GM19467 (cell line): Measurements from ENCODE around the gene NAV1.
"Not testable (repeated sequence)": the region's sequence is repeated elsewhere in the genome, so short reads cannot be mapped to it uniquely, and the experiment has no call there.

ENCODE experiments used
- ATAC-seq: cut with Tn5 transposase; IDR thresholded peaks from one replicate; pipeline ENCODE4 v1.9.1; 2021; ENCODE audit warnings: mild to moderate bottlenecking, moderate library complexity; ENCODE audit not compliant: unreplicated experiment

The NAV1 gene

DNA sequence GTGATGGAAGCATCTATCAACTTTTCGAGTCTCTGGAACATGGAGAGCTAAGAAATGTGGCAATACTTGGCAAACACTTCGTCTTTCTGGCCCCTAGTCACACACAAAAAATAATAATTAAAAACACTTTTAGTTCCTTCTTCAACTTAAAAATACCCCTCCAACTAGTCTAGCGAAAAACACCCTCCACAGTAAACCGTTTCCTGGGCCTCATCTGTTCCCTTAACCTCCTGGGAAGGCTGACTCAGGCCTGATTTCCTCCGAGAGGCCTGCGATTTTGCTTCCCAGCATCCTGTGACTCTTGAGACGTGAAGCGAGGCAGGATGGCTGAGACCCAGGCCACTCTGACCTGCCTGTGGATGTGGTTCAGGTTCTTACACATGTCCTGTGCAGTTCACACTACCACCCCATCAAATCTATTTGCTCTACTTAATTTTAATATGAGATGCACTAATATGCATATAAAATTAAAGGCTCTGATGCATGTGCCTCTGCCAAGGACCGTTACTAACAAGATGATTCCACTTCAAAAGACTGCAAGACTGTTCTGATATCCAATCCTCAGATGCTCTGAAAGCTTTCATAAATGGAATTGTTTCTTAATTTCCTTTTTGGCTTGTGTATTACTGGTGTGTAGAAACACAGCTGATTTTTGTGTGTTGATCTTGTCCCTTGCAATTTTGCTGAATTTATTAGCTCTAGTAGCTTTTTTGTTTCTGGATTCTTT is 3.5 kb downstream of the NAV1 start:
- ATAC-seq, result no peak

DNA sequence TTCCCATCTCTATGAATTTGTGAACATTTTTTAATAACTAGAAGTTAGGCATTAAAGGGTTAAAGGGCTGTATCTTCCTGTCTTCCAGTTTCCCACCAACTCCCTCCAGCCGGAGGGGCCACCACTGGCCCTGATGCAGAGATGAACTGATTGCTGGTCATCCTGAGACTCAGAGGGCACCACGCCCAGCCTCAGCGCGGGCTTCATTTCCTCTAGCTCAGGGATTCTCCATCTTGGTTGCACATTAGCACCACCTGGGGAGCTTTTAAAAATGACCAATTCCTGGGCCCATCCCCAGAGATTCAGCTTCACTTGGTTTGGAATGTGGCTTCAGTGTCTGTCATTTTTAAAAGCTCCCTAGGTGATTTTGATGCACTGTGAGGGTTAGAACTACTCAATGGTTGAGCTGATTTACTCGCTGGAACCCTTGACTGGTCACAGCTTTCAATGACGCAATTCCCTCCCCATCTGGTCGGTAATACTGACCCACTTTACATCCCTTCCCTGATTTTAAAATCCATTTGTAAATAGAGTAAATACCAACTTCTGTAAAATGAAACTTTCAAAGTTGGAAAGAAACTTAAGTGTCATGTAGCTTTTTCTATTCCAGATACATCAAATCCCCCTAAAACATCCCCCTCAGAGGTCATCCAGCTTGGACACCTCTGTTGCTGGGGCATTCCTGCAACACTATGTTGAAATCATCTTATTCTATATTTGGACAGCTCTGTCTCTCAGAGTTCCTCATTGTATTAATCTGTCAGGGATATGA is 5.1 kb downstream of the NAV1 start:
- no peak for ATAC-seq

DNA sequence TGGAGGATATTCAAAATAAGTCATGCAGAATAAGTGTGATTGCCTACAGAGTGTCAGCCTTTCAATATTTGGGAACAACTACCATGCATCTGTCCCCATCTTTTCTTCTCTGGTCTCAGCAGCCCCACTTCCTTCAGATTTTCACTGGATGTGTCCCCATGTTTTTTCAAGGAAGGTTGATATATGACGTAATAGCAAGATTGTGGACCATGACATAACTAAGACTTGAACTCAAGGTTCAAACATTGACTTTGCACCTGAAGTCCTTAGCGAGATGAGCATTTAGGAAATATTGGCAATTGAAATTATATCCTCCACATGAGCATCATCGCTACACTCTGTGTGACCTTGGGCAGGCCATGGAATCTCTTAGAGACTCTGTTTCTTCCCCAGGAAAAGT is 5.8 kb downstream of the NAV1 start:
- ATAC-seq, result no peak

DNA sequence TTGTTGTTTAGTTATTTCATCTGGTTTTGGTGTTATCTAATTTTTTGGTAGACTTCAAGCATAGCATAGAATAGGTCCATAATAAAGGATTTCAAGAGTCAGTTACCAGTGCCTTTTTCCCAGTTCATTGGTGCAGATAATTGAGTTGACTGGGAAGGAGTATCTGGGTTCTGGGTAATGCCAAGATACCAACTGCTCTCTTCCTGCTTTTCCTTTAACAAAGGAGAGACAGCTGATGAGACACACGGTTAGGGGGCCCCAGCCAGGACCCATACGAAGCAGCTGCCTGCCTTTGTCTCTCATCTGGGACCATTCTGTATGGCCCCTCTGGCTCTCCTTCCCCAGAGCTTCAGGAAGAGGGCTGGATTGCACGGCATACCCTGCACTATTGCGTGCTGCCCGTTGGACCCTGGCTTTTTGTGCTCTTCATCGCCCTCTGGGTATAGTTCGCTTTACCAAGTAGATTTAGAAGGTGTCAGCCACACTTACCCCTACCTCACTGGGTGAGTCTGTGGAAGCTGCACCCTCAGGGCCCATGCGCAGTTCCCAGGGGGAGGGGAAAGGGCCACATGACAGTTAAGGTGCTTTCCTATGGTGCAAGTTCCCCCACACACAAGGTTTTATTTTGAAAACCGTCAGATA is 7.0 kb downstream of the NAV1 start:
- no peak for ATAC-seq

DNA sequence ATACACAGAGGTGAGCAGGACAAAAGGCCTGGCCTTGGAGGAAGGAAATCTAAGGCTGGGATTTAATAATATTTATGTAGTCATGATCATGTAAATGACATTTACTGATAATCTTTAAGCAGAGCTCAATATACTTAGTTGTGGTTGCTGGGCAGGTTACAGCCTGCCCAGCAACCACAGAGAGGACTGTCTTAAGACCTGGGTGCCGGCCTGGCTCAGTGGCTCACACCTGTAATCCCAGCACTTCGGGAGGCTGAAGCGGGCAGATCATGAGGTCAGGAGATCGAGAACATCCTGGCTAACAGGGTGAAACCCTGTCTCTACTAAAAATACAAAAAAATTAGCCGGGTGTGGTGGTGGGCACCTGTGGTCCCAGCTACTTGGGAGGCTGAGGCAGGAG is 10.6 kb downstream of the NAV1 start:
- not testable (repeated sequence) for ATAC-seq

DNA sequence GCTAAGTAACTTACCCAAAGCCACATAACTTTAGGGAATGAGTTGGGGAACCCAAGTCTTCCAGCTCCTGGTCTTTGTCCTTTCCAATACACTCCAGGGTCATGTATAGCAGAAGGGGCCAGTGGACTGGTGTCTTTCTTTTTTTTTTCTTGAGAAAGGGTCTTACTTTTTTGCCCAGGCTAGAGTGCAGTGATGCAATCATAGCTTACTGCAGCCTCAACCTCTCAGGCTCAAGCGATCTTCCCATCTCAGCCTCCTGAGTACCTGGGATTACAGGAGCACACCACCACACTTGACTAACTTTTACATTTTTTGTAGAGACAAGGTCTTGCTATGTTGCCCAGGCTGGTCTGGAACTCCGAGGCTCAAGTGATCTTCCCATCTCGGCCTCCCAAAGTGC is 12.2 kb downstream of the NAV1 start:
- ATAC-seq, result no peak

DNA sequence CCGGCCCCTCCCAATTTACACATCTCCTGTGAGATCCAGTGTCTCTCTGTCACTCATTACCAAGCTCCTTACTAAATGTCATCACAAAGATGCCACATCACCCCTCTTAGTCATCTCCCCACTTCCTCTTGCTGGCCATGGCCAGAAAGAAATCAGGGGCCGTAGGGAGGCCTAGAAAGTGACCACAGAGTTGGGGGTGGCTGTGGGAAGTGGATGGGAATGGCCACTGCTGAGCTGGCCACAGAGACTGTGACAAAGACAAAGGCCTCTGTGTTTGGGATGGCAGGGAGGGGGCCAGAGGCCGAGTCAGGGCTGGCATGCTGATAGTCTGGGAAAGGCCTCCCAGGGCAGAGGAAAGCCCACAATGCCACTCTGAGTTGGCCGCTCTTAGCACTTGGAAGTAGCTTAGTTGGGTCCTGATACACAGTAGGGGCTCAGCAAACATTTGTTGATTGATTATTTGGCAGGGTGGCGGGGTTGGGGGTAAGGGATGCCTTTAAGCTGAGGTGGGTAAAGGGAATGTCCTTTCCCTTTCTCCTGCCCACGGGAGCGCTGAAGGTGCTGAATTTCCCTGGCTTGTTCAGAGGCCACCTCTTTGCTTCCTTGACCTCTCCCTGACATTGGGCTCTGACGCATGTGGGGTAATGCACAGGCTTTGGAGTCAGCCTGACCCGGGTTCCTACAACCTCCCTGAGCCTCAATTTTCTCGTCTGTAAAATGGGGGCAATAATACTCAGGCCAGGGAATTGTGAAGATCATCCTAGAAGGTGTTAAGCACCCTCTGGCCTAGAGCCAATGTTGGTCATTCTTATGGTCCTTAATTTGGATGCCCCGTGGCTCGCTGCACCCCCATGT is 13.2 kb downstream of the NAV1 start:
- ATAC-seq, result no peak

DNA sequence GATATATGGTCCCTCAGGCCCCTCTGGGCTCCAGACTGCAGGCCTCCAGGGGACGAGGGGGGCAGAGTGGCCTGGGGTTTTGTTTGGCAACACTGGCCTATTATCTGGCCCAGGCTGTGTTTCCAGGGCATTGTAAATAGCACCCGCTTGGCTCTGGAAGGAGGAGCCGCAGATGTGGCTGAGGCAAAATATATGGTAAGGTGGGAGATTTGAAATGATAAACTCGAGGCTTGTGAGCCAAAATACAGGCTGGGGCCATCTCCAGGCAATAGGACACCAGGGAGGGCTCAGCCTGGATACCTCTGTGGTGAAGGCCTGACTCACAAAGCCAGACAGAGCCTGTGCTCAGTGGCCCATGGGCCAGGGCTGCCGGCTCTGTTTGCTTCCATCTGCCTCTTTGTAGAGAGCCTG is 14.0 kb downstream of the NAV1 start:
- no peak for ATAC-seq

DNA sequence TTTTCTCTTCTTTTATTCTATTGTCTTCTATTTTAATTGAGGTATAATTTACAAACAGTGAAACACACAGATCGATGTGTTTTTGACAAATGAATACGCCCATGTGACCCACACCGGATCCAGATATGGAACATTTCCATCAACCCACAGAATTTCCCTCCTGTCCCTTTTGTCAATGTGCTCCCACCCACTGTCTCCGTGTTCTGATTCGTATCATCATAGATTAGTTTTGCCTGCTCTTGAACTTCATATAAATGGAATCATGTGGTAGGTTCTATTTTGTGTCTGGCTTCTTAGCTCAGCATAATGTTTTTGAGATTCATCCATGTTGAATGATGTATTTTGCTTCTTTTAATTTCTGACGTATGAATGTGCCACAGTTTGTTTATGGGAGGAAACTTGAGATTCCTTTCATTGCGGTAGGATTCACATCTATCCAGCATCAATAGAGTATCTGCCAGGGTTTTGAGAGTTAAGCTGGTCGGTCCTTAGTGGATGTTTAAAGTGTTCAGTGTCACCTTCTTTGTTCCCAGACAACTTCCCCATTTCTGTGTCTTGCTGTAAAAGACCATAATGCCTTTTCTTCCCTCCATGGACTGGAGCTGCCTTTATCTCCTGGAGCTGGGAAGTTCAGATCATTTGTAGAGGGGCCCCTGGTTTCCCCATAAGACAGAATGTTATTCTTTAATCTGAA is 14.7 kb downstream of the NAV1 start:
- ATAC-seq, result no peak

DNA sequence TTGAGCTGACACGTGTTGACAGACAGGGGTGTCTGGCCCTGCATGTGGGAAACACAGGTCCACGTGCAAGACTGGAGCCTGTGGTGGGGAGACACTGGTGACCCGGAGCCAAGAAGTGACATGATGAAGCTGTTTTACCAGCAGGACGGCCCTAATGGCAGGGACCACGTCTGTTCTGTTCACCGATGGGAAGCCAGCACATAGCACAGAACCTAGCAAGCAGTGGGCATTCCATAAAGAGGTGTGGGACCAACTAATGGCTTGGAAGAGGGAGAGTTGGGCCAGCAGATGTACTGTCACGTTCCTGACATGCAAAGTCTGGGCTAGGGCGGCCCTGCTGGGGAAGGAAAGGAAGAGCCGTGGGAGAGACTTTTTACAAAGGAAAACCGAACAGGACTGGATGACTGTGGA is 15.3 kb downstream of the NAV1 start:
- ATAC-seq, result no peak

DNA sequence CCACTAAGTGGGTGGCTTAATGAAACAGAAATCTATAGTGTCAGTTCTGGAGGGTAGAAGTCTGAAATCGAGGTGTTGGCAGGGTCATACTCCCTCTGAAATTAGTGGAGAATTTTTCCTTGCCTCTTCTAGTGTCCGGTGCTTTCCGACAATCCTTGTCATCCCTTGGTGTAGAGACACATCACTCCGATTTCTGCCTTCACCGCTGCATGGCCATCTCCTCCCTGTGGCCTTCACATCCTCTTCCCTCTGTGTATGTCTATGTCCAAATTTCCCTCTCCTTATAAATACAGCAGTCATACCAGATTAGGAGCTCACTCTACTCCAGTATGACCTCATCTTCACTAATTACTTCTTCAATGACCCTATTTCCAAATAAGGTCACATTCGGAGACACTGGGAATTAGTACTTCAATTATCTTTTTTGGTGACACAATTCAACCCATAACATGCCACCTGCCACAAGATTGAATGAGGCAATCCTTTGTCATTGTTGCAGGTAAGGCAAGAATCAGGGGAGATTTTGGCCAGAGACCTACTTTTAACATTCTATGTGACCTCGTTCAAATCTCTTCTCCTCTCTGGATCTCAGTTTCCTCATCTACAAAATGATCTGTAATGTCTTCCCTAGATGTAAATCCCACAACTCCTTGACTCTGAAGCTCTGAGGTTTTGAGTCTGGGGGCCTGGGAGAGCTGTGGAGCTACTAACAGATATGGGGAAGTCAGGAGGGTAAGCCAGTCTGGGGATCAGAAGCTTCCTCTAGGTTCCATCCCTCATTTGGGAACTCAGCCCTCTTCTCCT is 16.1 kb downstream of the NAV1 start:
- no peak for ATAC-seq

DNA sequence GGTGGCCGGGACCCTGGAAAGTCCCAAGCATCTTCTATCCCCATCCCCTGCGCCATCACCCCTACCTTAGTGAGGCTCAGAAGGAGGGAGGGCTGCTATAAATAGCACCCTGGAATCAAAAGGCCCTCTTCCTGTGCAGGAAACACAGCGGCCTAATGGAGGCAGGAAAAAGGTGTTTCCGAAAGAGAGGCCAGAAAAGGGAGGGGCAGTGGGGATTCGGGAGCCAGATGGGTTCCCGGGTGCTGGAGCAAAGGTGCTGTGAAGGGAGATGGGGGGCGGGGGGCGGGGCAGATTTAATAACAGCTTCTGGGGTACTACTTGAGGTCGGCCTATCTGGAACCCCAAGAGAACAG is 16.6 kb downstream of the NAV1 start:
- no peak for ATAC-seq

DNA sequence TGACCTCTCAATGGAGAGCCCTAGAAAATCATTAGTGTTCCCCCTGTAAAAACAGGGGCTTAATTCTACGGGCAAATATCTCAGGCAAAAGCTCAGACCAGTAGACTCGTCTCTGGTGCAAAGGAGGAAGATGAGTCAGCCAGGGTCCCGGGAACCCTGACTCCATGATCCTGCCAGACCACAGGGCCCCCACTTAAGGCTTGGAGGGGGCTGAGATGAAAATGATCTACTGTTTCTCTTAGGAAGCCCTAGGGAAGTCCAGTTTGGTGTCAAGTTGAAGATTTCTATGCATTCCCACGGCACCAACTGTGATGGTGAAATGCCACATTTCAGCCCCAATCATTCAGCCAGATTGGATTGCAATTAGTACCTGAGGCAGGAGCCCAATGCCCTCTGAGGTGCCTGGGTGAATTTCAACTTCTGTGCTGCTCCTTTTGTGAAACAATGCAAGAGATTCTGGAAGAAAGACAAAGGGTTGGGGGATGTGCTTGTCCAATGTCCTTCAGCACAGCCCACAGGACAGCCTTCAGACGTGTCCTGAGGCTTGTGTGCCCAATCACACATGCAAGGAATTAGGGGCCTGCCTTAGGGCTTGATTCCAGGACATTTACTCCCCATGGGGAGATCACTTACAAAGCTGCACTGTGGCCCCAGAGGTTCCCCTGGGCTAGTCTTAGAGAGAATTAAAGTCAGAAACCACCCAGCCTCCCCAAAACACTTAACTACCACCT is 18.1 kb downstream of the NAV1 start:
- no peak for ATAC-seq

DNA sequence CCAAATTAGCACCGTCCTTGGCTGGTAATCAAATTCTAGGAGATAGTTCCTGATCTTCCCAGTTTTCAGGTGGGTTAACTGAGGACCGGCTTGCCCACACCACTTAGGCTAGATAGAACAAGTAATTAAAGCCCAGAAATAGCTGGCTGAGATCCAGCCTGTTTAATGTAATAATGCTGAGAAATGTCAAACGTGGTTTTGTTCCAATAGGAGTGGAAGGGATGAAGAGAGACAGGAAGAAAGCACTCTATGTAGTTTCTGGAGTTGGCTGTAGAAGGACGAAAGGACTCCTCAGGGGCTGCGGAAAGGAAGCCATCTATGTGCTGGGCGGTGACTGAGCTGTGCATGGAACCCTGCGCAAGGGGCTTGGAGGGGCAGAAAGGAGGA is 18.6 kb downstream of the NAV1 start:
- ATAC-seq, result no peak

DNA sequence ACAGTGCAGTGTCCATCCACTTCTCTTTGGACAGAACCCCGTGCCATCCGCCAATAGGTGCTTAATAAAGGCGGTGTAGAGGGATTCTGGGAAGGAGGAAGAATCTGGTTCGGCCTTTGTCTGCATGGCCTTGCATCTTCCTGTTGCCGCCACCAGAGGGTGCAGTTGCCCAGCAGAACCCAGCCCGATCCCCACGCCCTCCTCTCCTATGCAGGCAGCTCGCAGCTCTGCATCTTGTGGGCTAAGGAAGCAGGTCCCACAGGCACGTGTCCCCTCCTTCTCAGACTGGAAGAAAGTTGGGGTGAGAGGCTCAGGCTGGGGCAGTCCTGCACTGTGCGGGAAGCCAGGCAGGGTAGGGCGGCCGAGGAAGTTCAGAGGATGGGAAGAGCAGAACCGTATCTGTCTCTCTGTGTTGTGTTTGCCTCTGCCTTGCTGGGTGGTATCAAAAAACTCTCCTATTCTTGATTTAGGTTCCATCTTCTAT is 20.8 kb downstream of the NAV1 start:
- peak; percentile 77 for ATAC-seq

DNA sequence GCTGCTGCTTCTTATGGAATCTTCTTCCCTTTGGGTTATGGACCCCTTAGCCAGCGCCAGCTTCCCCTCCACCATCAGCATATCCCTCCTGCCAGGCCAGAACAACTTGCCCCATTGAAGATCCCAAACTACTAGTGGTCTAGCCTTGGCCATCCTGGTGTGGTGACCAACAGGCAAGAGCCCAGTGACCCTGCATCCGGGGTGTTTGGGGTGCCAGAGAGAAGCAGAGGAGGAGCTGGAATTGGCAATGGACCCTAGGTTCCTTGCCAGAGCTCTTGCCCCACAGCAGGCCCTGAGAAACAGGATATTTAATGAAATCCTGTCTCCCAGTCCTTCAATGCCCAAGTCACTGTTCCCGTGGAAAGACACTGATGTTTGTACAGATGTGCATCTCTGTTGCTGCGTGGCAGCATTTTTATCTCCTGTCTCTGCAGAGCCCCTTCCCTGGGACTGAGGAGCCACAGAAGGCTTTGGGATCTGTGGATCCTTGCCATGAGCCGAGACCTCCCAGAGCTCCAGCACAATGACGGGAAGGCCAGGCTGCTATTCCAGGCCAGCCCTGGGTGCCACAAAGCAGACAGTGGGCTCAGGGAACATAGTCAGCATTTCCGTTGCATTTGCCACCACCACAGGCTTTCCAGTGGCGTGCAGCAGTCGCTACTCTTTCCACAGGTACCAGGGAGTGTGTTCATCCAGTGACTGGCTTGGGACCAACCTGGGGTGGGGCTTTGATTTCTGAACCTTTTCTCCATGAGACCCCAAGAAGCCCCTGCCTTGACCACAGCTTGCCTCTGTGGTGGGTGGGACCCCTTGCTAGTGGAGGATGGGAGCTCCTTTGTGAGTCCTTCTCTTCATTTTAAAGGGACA is 21.6 kb downstream of the NAV1 start:
- no peak for ATAC-seq

DNA sequence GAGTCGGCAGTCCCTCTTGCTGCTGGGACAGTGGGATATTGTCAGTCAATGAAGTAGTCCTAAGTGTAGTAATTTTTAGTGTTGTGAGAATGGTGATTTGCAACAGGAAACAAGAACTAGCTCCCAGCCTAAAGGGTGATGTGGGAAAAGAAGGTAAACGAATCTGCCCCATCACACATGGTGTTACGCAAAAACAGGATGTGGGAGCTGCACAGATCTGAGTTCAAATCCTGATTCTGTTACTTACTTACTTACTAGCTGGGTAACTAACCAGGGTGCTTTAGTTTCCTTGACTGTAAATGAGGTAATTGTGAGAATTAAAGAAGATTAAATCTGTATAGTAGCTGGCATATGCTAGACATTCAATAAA is 22.3 kb downstream of the NAV1 start:
- no peak for ATAC-seq

DNA sequence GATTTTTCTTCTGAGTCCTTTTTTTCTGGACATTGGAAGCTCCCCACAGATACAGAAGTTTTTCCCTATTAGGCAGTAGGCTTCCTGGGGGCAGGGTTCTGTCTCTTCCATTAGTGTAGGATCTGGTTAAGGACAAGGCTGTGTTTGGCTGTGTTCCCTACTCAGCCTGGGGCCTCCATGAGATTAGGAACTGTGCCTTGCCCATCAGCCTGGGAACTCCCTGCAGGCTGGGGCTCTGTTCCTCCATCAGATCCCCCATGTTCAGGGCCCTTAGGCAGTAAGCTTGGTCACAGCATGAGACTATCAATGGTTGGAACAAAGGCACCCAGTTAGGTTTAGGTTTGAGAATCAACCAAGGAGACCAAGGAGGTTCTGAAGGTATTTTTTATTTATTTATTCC is 22.7 kb downstream of the NAV1 start:
- no peak for ATAC-seq
